ENCODE results near the gene CHADL. TPM values are rescaled to one million over a fixed set of nuclear protein-coding genes. Genes with fewer than 3 reads are reported as not detected.

The CHADL gene
- total RNA-seq, 4 donors from 2014 or later = 5.9 to 12.6 (median 7.4) TPM

DNA sequence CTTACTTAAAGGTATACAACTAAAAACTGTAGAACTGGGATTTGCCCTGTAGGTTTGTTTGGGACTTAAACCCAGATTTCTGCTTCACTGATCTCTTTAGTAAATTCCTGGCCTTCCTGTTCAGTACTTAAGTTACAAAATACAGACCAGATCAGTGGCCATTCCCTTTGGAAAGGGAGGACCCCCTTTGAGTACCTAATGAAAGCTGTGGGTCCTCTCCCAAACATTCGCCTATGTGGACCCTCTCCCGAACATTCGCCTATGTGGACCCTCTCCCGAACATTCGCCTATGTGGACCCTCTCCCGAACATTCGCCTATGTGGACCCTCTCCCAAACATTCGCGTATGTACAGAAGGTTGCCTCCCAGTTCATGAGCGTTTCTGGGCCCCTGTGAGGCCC lies 25.3 kb downstream of the CHADL start:
- Histone ChIP-seq H3K4me1 (peaks cover 0 to 30% (median 14%) of the 10 kb centered on the region in 3 donors), H3K36me3 (peaks cover 0 to 64% of the 10 kb centered on the region in 2 donors), H3K27me3 (no peaks in the 10 kb centered on the region), H3K9me3 (no peaks in the 10 kb centered on the region), H3K27ac (peak overlapping the region in 1 of 4 donors; percentile 86), H3K4me3 (no peak overlapping the region)
- 97 to 100% methylated on average over 5 to 6 of the region's 10 CpGs for WGBS, 2 donors (ENCODE audit: low coverage in 1 of 2)
- TF ChIP-seq CTCF (IDR thresholded peaks at IDR 0.05) (no peak), EP300 (IDR thresholded peaks at IDR 0.05) (no peak), POLR2AphosphoS5 (IDR thresholded peaks at IDR 0.05) (no peak), POLR2A (IDR thresholded peaks at IDR 0.05) (no peak)
- no peak for ATAC-seq

DNA sequence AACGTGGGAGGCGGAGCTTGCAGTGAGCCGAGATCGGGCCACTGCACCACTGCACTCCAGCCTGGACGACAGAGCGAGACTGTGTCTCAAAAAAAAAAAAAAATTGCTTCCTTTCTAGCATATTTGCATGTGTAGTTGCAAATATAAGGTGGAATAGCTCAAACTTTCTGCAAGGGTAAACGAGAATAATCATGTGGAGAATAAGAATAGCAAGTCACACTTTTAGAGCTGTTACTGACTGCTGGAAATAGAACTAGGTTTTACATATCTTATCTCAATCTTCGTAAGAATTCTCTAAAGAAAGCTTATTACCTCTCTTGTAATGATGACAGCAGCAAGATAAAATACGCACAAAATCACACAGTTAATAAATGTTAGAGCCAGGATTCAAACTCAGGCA lies 34.0 kb downstream of the CHADL start:
- Histone ChIP-seq H3K27ac (no peak overlapping the region), H3K4me3 (no peak overlapping the region), H3K9me3 (no peaks in the 10 kb centered on the region), H3K36me3 (peaks cover 0 to 37% of the 10 kb centered on the region in 2 donors), H3K27me3 (no peaks in the 10 kb centered on the region), H3K4me1 (peaks cover 0 to 16% (median 6%) of the 10 kb centered on the region in 3 donors)
- TF ChIP-seq POLR2AphosphoS5 (IDR thresholded peaks at IDR 0.05) (no peak), EP300 (IDR thresholded peaks at IDR 0.05) (no peak), CTCF (IDR thresholded peaks at IDR 0.05) (no peak), POLR2A (IDR thresholded peaks at IDR 0.05) (no peak)
- WGBS, 2 donors (ENCODE audit: low coverage in 1 of 2) = 92 to 96% methylated on average over 6 to 8 of the region's 9 CpGs
- no peak for ATAC-seq

DNA sequence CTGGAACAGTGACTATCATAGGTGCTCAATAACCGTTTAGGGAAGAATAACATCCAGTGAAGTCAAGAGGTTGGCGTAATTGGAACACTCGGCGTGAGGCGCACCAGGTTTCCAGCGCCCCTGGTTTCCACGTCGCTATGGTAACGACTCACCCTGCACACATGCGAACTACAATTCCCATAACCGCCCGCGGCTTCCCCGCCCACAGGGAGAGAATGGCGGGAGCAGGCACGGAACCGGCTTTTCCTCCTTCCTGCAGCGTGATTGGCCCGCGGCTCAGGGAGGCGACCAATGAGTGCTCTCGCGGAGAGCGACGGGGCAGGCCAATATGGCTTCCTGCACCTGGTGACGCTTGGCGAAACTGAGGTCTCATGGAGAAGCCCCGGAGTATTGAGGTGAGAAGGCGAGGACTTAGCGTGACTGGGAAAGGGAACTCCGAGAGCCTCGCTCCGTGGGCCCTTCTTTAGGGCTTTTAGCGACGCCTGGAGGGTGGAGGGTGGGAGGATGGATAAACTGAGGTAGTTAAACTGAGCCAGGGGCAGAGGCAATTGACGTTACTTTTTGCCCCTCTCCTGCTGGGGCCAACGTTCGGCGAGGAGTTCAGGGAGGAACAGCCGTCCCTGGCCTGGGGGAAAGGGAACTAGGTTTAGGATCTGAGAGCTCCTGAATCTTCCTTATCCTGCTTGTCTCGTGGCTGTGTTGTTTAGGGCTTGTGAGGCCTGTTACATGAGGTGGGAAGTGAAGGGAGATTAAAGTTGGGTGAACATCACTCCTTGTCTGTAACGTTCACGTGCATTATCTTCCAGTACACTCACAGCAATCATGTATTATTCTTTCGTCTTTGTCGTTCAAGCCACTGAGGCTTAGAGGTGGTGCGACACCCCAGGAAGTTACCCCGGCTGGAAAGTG lies 35.5 kb downstream of the CHADL start, which contains the start of gene L3MBTL2:
L3MBTL2 (plus strand) TSS at position 321 of the 909 bp plus-strand sequence; CDS start at position 372, 51 bp downstream.
- no peaks in the 10 kb centered on the region for H3K27me3 ChIP-seq
- peak; percentile 100 for ATAC-seq
- 5 to 7% methylated on average over 11 to 21 of the region's 47 CpGs for WGBS, 2 donors (ENCODE audit: low coverage in 1 of 2)
- H3K36me3 ChIP-seq = peaks cover 0 to 26% of the 10 kb centered on the region in 2 donors
- H3K9me3 ChIP-seq = no peaks in the 10 kb centered on the region
- peaks cover 0 to 16% (median 6%) of the 10 kb centered on the region in 3 donors for H3K4me1 ChIP-seq
- peak within 1 kb of the TSS; percentile 19 to 93 (median 86) for H3K27ac ChIP-seq
- peak within 1 kb of the TSS; percentile 59 to 82 for H3K4me3 ChIP-seq
- TF ChIP-seq POLR2A (IDR thresholded peaks at IDR 0.05) (peak; percentile 18 to 24), EP300 (IDR thresholded peaks at IDR 0.05) (no peak), CTCF (IDR thresholded peaks at IDR 0.05) (no peak), POLR2AphosphoS5 (IDR thresholded peaks at IDR 0.05) (peak; percentile 73)

- Histone ChIP-seq H3K4me3 (no peak overlapping the region), H3K27me3 (no peaks in the 10 kb centered on the region), H3K36me3 (peaks cover 0 to 14% of the 10 kb centered on the region in 2 donors), H3K4me1 (peaks cover 0 to 16% (median 6%) of the 10 kb centered on the region in 3 donors), H3K27ac (no peak overlapping the region), H3K9me3 (no peaks in the 10 kb centered on the region)
- 57 to 62% methylated on average over 6 of the region's 6 CpGs for WGBS, 2 donors (ENCODE audit: low coverage in 1 of 2)
- no peak for ATAC-seq
- TF ChIP-seq POLR2A (IDR thresholded peaks at IDR 0.05) (no peak), EP300 (IDR thresholded peaks at IDR 0.05) (no peak), CTCF (IDR thresholded peaks at IDR 0.05) (no peak), POLR2AphosphoS5 (IDR thresholded peaks at IDR 0.05) (no peak)
Observed at GRCh38 chr22:41204066-41204465, 36.7 kb downstream of the CHADL start.
